Midbrain (tissue), 1 donor: ENCODE results near the gene GATB.

Experiments
- DNase-seq: peaks from one replicate; lab custom pipeline; 2025; lab: John Stamatoyannopoulos, UW

Gene GATB

DNA sequence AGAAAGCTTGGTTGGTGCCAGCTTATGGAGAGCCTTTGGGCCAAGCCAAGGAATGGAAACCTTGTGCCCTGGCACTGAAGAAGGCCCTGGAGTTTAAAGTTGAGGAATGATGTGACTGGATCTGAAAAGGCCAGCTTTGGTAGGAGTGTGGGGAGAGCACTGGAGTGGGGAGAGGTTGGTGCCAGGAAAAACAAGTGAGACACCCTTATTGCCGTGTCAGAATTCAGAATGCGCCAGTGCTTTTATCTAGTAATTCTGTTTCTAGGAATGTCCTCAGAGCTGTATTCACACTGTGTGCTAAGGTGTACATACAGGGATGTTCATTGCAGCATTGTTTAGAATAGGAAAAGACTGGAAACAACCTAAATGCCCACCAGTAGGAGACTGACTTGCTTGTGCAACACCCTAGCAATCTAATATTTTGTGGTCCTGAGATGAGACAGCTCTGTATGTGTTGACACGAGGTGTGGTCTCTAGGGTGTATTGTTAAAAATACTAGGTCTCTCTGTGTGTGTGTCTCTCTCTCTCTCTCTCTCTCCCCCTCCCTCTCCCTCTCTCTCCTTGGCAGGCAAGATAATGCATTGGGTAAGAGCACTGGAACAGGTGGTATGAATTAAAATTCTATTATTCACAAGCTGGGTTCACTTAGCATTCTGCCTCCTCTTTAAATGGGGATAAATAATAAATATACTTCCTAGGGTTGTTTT, 107.8 kb downstream of the GATB start:
- no peak for DNase-seq

GRCh38 chr4:151651496-151651895, 109.3 kb downstream of the GATB start:
- DNase-seq: no peak

GRCh38 chr4:151649479-151649878, 111.3 kb downstream of the GATB start:
- no peak for DNase-seq

DNA sequence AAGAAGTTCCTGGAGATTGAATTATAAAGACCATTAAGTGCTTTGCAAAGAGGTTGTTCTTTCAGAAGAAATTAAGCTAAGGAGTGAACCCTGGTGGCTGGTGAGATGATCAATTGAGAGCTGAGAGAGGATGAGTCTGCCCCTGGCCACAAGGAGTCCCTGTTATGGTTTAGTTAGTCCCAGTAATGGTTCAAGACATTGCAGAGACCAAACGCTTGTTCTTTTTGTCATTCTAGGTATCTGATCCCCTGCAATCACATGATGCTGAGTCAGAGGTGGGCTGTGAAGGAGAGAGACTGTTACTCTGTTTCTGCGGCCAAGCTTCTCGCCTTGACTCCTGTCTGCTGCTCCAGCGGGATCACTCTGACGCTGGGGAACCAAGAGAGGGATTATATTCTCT, 114.5 kb downstream of the GATB start:
- DNase-seq: no peak

DNA sequence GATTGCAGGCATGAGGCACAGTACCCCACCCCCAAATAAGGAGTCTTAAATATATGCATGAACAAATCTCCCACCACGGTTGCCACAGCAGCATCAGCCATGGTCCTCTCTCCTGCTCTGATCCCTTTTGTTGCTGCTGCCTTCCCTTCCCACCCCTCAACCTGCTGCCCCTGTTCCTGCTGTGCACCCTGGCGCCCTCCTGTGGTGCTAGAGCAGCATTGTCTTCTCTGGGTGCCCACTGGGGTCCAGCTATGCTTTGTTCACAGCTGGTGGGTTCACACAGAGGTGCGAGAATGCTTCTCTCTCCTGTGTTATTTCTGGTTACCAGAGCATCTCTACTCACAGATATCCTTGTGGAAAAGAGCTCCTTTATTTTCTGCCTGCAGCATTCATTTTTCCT, 116.2 kb downstream of the GATB start:
- DNase-seq: no peak

DNA sequence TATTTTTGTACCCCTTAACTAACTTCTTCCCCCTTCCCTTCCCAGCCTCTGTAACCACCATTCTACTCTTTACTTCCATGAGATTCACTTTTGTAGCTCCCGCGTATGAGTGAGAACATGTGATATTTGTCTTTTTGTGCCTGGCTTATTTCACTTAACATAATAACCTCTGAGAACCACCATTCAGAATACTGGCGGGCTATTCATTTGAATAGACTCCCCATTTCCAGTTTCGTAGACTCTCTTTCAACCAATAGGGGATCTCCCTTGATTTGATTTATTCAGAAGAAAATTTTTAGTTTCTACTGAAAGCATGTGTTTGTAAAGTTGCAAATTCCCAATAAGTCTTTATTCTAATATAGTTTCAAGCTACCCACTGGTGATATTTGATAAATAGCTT, 117.2 kb downstream of the GATB start:
- no peak for DNase-seq

DNA sequence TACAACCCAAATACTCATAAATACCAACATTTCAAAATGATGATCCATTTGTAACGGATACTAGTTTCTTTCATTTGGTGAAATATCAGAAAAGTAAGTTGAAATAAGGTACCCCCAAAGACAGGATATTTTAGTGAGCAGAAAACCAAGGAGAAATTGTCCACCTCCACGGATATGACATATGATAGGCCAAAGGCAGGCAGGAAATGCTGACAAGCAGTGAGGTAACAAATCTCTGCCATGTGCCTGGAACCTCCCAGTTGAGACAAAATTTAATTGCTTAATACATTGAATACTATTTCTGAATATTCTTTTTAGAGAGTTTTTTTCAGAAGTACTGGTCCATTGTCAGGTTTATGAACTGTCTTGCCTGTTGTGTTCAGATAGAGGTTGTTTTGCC, 118.8 kb downstream of the GATB start:
- DNase-seq: no peak

DNA sequence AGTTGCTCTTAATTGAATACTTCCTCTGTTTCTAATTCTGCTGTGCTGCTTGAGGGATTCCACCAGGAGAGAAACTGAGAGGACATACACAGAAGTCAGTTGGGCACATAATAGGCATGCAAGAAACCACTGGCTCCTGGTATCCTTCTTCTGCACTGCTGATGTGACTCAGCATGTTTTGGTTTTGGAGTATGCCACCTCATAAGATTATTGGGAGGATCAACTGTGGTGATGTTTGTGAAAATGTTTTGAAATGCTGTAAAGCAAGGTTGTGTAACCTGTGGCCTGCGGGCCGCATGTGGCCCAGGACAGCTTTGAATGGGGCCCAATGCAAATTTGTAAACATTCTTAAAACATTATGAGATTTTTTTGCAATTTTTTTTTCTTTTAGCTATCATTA, 119.6 kb downstream of the GATB start:
- no peak for DNase-seq

DNA sequence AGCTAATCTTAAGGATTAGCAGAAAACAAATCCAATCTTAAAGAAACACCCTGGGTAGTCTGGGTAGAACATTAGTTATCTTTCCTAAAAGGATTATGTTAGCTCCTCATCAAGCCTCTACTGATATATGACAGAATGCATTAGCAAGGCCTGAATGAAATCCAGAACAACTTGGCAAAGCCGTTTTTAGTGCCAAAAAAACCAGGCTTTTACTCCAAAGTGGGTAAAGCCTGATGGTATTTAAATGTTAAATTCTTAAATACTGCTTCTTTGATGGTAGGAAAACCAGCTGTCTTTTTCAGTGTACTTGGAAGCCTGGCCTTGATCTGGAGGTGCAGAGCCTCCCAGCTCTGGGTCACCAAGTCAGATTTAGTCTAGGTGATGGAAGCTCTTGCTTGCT, 120.4 kb downstream of the GATB start:
- no peak for DNase-seq

GRCh38 chr4:151638295-151638858, 122.4 kb downstream of the GATB start:
- no peak for DNase-seq

DNA sequence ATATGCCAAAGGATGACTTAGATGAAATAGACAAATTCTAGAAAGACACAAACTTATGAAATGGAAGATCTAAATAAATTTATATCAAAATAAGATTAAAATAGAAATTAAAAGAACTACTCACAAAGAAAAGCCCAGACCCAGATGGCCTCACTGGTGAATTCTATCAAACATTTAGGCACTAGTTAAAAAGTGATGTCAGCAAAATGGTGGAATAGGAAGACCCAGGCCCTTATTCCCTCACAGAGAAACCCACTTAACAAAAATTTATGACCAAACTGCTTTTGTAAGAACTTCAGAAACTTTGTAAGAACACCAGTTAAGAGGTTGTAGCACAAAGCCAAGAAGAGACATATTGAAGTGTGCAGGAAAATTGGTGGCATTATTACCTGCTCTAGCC, 129.5 kb downstream of the GATB start:
- no peak for DNase-seq

DNA sequence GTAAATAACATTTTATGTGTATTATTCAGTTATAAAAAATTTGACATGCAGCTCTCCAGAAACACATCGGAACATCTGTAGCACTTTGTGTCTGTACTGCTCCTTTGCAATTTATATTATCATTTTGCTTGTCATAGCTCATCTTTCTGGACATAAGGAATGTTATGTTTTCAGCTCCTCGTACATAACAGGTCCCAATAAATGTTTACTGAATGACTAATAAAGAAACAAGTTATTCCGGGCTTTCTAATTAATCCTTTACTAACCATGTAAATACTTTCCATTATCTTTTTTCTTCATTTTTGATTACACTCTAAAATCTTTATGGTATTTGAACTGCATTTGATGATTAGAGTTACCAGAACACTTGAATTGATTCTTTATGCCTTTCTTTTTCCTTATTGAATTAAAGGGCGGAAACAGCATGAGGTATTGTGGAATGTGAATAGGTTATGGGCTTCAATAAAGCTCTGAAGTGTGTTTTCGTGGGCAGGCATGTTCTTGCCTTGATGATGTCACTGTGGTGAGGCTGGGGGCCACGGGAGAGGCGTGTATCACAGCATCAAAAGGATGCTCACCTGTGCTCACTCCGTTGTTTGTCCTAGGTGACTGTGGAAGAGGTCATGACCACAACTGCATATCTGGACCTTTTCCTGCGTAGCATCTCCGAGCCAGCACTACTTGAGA, 131.6 kb downstream of the GATB start:
- no peak for DNase-seq

DNA sequence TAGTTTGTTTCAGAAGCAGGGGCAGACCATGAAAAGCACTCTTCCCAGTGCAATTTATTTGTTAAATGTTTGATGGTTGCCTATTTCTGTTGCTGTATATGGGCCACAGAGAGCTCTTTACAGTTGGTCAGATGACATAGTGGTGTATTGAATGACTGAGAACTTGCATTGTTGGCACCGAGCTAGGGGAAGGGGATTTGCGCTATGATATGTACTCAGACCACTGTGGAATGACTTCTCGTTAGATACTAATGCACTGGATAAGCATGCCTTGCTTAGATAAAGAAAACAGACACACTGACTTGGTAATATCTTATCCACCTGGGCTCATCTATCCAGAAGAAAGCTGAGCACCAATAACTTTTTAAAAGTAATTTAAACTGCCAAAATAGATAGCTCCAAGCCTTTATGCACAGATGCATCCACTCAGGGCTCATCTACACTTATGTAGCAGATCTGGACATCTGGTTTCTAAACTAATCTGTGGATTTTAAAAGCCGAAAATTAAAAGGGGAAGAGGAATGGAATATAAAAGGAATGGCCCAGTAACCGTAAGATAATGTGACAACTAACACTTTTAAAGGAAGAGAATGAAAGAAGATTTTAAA, 132.7 kb downstream of the GATB start:
- no peak for DNase-seq

DNA sequence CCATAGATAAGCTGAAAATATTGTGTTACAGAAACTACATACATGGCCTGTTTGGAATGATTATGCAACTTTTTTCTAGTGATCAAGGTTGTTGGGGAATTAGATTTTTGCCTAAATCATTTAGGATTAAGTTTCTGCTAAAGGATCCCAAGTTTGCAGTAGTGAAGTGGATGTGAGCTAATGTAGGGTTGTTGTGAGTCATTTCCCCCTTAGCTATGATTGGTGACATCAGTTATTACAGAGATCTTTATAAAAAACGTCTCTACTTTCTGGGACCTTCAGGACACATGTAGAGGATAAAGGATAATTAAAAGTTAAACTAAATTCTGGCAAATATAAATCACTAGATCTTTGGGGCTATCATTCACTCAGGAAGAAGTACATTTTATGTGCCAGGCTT, 133.3 kb downstream of the GATB start:
- no peak for DNase-seq

DNA sequence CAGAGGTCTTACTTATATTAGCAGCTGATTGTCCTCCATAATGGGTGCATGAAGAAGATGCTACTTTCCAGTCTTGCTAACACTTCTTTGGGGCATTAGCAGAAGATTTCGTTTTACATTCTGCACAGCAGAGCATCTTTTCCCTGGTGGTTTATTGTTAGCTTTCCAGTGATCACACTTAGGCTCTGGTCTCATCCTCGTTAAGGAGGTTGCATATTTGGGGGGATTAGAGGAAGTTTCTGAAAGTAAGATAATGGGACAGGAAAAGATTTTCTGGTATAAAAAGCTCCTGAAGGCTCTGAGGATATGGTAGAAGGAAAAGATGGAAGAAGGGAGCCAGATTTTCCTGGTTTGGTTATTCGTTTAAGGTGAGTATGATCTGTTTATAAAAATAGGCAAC, 134.1 kb downstream of the GATB start:
- no peak for DNase-seq

GRCh38 chr4:151626228-151626627, 134.6 kb downstream of the GATB start:
- no peak for DNase-seq

DNA sequence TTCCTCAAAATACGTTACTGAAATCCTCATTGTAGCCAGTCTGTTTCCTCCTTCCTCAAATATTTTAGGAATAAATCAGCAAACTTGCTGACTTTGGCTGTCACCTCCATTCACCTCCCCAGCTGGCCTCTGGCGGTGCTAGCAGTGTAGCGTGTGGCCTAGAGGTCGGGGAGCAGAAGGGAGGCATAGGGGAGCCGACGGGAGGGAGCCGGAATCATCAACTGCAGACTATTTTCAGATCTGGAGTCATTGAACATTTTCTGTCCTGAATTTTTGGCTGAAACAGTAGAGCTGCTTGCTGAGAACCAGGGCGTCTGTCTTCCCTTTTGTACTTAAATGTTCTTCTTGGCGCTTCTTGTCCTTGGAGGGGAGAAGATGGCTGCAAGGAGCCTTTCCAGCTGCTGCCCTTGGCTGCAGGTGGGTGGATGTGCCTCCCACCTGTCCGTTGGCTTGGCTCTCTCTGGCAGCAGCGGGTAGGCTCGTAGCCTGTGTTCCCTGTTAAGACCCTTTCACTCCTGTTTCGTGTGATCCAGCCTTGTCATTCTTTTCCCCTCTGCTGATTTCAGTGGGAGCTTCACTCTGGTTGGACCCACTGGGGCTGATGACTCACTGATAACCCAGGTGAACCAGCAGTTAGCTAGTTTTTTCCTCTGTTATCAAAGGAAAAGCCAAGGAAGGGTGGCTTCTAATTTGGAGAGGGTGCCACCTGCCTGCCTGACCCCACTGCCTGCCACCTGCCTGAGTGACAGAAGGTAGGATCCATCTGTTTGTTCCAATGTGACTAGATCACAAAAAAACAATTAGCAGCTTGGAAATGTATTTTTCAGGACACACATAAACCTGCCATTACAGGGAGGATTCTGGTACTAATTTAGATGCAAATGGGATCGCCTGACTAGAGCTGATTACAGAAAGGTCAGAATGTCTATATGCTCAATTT, 135.9 kb downstream of the GATB start:
- DNase-seq: no peak
